NCI-H226 (cell line): ENCODE results near the gene DIAPH2.

Experiments used
- DNase-seq: peaks from one replicate; pipeline ENCODE4 v3.0.0-alpha.2; 2015

The DIAPH2 gene

GRCh38 chrX:97522307-97522706 is 837.7 kb downstream of the DIAPH2 start:
- no peak for DNase-seq

GRCh38 chrX:97524340-97524739 is 839.7 kb downstream of the DIAPH2 start:
- DNase-seq: peak; percentile 24

GRCh38 chrX:97524997-97525396 is 840.4 kb downstream of the DIAPH2 start:
- DNase-seq: peak; percentile 20

GRCh38 chrX:97525981-97526380 is 841.3 kb downstream of the DIAPH2 start:
- no peak for DNase-seq

- no peak for DNase-seq
These were observed 843.1 kb downstream of the DIAPH2 start for GRCh38 chrX:97527725-97528124.

GRCh38 chrX:97529536-97530200 is 845.0 kb downstream of the DIAPH2 start:
- peak; percentile 66 for DNase-seq

- DNase-seq: no peak
These were observed 847.2 kb downstream of the DIAPH2 start for GRCh38 chrX:97531825-97532224.

GRCh38 chrX:97538745-97539144 is 854.1 kb downstream of the DIAPH2 start:
- no peak for DNase-seq

- DNase-seq: no peak
These were observed 855.4 kb downstream of the DIAPH2 start for GRCh38 chrX:97539970-97540519.

GRCh38 chrX:97547877-97548578 is 863.4 kb downstream of the DIAPH2 start:
- DNase-seq: no peak

- no peak for DNase-seq
These were observed 867.2 kb downstream of the DIAPH2 start for GRCh38 chrX:97551821-97552220.

GRCh38 chrX:97553833-97554232 is 869.2 kb downstream of the DIAPH2 start:
- no peak for DNase-seq

- no peak for DNase-seq
These were observed 871.7 kb downstream of the DIAPH2 start for GRCh38 chrX:97556359-97556758.

GRCh38 chrX:97563531-97564133 is 879.0 kb downstream of the DIAPH2 start:
- DNase-seq: no peak

- no peak for DNase-seq
These were observed 879.9 kb downstream of the DIAPH2 start for GRCh38 chrX:97564496-97564895.

GRCh38 chrX:97587171-97587570 is 902.5 kb downstream of the DIAPH2 start:
- no peak for DNase-seq

GRCh38 chrX:97594646-97595224 is 910.1 kb downstream of the DIAPH2 start:
- no peak for DNase-seq

GRCh38 chrX:97597954-97598353 is 913.3 kb downstream of the DIAPH2 start:
- DNase-seq: no peak

GRCh38 chrX:97602465-97603258 is 918.0 kb downstream of the DIAPH2 start:
- no peak for DNase-seq

GRCh38 chrX:97605271-97605670 is 920.6 kb downstream of the DIAPH2 start:
- no peak for DNase-seq

- DNase-seq: no peak
These were observed 924.7 kb downstream of the DIAPH2 start for GRCh38 chrX:97609357-97609756.

GRCh38 chrX:97609938-97610337 is 925.3 kb downstream of the DIAPH2 start:
- no peak for DNase-seq
